OCI-M2 (cell line): ENCODE data around the gene SCAF11.

Experiments
- DNase-seq: peaks from one replicate; lab custom pipeline; 2025; ENCODE audit not compliant: unreplicated experiment; lab: John Stamatoyannopoulos, UW

The SCAF11 gene

GRCh38 chr12:45915405-45915804, 75.0 kb downstream of the SCAF11 start:
- no peak for DNase-seq

GRCh38 chr12:45914090-45914489, 76.3 kb downstream of the SCAF11 start:
- no peak for DNase-seq

- DNase-seq, result no peak
These were observed 76.7 kb downstream of the SCAF11 start for GRCh38 chr12:45913631-45914030.

GRCh38 chr12:45912774-45913173, 77.6 kb downstream of the SCAF11 start:
- DNase-seq, result no peak

GRCh38 chr12:45909041-45909713, 81.2 kb downstream of the SCAF11 start:
- DNase-seq, result no peak

GRCh38 chr12:45907955-45908354, 82.4 kb downstream of the SCAF11 start:
- DNase-seq, result no peak

- DNase-seq, result no peak
These were observed 92.3 kb downstream of the SCAF11 start for GRCh38 chr12:45898094-45898493.

GRCh38 chr12:45895961-45896360, 94.4 kb downstream of the SCAF11 start:
- no peak for DNase-seq

- no peak for DNase-seq
These were observed 97.1 kb downstream of the SCAF11 start for GRCh38 chr12:45893240-45893639.

GRCh38 chr12:45890276-45890675, 100.1 kb downstream of the SCAF11 start:
- no peak for DNase-seq

- DNase-seq, result no peak
These were observed 102.8 kb downstream of the SCAF11 start for GRCh38 chr12:45887544-45887943.

- DNase-seq, result no peak
These were observed 103.7 kb downstream of the SCAF11 start for GRCh38 chr12:45886685-45887084.

- no peak for DNase-seq
These were observed 107.2 kb downstream of the SCAF11 start for GRCh38 chr12:45883187-45883586.

- DNase-seq, result no peak
These were observed 109.8 kb downstream of the SCAF11 start for GRCh38 chr12:45880533-45880932.

- no peak for DNase-seq
These were observed 110.9 kb downstream of the SCAF11 start for GRCh38 chr12:45879363-45879895.

- no peak for DNase-seq
These were observed 111.6 kb downstream of the SCAF11 start for GRCh38 chr12:45878630-45879255.

- DNase-seq, result no peak
These were observed 113.3 kb downstream of the SCAF11 start for GRCh38 chr12:45877069-45877468.

- no peak for DNase-seq
These were observed 117.9 kb downstream of the SCAF11 start for GRCh38 chr12:45872446-45872845.
